Stimulated activated CD4-positive, alpha-beta T cell treated with anti-CD3 and anti-CD28 coated beads, TNF-alpha, amount 100 ng/mL, for 48 hours (primary cell): ENCODE measurements around the gene ZNF587.
"Not testable (repeated sequence)": the region's sequence is repeated elsewhere in the genome, so short reads cannot be mapped to it uniquely, and the experiment has no call there.

Source experiments
- DNase-seq, 3 donors: peaks; one replicate each; pipeline ENCODE4 v3.0.0-alpha.2; 2020; ENCODE audit warnings: low read depth in 3 of 3

The ZNF587 gene

GRCh38 chr19:57849666-57850473, at the start of gene ZNF587:
Gene ZNF587 (plus strand): TSS chr19:57849859. CDS start chr19:57850039, 180 bp downstream.
- peak; percentile 44 to 55 (median 50) for DNase-seq

DNA sequence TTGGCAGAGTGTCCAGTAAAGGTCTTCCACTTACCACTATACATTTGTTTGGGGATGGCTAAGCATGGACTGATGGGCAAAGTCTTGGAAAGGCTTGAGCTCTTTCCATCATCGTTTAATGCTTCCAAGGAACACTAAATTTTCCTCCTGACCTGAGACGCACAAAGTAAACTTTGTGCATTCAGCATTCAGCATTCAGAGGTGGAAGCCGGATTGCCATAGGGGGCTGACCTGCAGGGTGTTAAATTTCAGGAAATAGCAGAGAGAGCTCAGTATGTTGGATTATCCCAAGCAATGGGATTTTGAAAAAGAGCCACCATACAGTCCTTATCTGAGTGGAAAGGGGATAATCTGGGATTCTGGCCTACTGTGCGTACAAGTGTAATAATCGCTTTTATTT, 49.0 kb upstream of the ZNF587 start:
- no peak for DNase-seq

GRCh38 chr19:57802269-57802668, 47.4 kb upstream of the ZNF587 start:
- DNase-seq: no peak

- no peak for DNase-seq
These were observed 46.4 kb upstream of the ZNF587 start for GRCh38 chr19:57803265-57803593.

DNA sequence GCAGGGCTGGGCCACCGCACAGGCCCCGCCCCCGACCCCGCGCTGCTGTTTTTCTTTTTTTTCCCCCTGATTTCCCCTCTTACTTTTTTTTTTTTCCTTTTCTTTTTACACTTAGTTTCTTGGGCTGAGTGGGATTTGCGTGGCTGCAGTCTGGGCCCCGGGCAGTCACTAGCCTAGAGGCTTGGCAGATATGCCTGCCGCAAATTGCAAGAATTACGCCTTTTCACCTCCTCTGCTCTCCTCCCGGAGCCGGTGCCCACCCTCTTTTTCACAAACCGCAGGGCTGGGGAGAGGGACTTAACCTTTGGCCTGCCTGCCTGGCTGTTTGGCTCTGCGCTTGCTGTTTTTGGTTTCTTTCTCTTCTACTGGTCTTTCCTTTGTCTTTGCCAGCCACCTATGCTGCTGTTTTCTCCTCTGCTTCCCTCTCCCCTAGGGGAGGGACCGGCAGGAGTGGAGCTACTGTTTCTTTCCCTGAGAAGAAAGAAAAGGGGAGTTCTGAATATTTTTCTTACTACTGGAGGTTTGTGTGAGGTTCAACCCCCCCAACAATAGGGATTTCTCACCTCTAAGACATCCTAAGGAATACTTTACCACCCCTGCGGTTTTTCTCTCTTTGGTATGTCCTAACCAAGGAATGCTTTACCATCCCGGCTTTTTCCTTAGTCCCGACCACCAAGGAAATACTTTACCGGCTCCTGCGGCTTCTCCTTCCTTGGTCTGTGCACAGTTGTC, 45.9 kb upstream of the ZNF587 start:
- no peak for DNase-seq

DNA sequence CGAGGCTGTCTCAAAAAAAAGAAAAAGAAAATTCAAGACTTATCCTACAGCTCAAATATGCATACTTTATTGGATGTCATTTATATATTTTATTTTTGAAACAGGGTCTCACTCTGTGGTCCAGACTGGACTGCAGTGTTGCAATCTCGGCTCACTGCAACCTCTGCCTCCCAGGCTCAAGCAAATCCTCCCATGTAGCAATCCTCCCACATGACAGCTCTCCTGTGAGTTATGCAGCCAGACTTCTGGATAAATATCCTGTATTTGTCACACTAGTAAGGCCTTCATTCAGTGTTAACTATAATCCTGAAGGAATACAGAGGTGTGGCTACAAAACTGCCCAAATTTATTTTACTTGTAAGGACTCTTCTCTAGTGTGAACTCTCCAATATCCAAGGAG, 42.1 kb upstream of the ZNF587 start:
- DNase-seq: no peak

DNA sequence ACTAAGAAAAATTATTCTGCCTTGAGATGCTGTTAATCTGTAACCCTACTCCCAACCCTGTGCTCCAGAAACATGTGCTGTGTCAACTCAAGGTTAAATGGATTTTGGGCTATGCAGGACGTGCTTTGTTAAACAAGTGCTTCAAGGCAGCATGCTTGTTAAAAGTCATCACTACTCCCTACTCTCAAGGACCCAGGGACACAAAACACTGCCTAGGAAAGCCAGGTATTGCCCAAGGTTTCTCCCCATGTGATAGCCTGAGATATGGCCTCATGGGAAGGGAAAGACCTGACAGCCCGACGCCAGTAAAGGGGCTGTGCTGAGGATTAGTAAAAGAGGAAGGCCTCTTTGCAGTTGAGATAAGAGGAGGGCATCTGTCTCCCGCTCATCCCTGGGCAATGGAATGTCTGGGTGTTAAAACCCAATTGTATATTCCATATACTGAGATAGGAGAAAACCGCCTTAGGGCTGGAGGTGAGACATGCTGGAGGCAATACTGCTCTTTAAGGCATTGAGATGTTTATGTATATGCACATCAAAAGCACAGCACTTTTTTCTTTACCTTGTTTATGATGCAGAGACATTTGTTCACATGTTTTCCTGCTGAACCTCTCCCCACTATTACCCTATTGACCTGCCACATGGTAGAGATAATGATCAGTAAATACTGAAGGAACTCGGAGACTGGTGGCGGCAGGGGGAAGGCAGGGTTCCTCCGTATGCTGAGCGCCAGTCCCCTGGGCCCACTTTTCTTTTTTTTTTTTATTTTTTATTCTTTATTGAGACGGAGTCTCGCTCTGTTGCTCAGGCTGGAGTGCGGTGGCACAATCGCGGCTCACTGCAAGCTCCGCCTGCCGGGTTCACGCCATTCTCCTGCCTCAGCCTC, 39.0 kb upstream of the ZNF587 start:
- not testable (repeated sequence) for DNase-seq

GRCh38 chr19:57812226-57812625, 37.4 kb upstream of the ZNF587 start:
- no peak for DNase-seq

DNA sequence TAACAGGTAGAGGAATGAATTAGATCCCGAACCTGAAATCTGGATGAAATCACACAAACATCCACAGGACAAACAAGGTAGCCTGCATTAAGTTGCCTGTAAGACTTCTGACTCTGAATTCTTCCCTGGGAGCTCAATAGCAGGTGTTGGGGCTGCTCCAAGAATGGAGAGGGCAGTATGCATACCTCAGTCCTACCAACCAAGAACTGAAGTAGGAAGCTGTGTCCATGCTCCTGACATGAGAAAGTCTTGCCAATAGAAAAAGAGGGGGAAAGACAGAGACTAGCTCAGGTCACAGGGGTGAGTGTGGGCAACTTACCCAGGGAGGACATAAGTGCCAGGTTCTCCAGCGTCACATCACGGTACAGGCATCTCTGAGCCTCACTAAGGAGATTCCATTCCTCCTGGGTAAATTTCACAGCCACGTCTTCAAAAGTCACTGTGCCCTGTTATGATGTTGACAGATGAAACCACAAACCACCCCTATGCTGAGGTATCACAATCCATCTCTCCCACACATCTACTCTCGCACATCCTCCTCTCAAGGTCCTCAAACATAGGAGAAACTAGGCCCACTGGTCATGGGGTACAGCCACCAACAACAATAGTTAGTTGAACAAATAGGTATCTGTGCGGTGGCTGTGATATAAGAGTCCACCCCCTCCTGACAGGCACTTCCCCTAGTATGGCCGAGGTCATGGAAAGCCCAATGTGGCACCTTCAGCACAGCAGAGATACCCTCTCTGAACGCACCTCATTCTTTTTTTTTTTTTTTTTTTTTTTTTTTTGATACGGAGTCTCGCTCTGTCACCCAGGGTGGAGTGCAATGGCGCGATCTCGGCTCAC, 36.5 kb upstream of the ZNF587 start:
- DNase-seq: not testable (repeated sequence)

DNA sequence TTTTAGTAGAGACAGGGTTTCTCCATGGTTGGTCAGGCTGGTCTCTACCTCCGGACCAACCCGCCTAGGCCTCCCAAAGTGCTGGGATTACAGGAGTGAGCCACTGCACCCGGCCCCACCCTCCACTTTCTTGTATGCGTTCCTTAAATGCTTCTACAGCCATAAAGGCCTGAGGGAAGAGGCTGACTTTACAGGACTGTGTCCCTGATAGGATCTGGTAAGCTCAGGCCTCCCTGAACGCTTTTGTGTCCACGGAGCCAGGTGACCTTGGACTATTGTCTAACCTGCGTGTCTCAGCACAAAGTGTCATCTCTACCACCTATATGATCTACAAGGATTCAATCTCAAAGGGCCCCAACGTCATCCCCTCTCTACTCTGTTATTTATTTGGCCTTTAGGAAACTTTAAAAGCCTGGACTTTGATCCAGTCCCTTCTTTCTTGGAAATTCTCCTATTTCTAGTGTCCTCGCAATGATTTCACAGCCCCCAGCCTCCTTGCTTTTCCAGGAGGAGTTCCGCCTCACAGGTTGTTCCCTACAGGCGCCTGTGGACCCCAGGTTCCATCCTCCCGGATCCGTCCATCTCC, 35.6 kb upstream of the ZNF587 start:
- DNase-seq: no peak

- peak; percentile 53 to 61 (median 59) for DNase-seq
These were observed 35.0 kb upstream of the ZNF587 start, which contains the start of gene ZNF552 for GRCh38 chr19:57814505-57815246. Gene ZNF552 (minus strand): TSS chr19:57814913. CDS start chr19:57814743, 170 bp downstream.

DNA sequence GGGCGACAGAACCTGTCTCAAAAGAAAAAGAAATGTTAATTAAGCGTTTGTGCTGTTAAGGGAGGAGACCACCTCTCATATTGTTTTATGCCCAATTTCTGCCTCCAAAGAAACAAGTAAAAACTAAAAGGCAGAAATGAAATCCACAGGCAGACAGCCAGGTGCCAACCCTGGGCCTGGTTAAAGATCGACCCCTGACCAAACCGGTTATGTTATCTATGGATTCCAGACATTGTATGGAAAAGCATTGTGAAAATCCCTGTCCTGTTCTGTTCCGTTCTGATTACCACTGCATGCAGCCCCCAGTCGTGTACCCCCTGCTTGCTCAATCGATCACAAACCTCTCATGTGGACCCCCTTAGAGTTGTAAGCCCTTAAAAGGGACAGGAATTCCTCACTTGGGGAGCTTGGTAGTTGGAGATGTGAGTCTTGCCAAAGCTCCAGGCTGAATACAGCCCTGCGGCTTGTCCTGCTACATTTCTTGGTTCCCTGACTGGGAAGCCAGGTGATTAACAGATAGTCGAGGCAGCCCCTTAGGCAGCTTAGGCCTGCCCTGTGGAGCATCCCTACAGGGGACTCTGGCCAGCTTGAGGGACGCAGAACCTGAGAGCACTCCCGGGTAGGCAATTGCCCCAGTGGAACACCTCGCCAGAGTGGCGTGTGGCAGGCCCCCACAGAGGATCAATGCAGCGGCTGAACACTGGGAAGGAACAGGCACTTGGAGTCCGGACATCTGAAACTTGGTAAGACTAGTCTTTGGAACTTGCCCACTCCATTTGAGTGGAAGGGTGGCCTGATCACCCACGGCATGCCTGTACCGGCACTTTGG, 34.2 kb upstream of the ZNF587 start:
- no peak for DNase-seq

GRCh38 chr19:57816652-57817051, 33.0 kb upstream of the ZNF587 start:
- no peak for DNase-seq

- no peak for DNase-seq
These were observed 31.7 kb upstream of the ZNF587 start for GRCh38 chr19:57817976-57818375.

DNA sequence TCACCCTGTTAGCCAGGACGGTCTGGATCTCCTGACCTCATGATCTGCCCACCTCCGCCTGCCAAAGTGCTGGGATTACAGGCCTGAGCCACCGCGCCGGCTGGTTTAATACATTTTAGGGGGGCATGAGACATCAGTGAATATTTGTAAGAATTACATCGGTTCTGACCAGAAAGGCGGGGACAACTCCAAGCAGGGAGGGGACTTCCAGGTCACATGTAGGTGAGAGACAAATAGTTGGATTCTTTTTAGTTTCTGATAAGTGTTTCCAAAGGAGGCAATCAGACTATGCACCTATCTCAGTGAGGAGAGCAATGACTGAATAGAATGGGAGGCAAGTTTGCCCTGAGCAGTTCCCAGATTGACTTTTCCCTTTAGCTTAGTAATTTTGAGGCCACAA, 31.3 kb upstream of the ZNF587 start:
- no peak for DNase-seq

DNA sequence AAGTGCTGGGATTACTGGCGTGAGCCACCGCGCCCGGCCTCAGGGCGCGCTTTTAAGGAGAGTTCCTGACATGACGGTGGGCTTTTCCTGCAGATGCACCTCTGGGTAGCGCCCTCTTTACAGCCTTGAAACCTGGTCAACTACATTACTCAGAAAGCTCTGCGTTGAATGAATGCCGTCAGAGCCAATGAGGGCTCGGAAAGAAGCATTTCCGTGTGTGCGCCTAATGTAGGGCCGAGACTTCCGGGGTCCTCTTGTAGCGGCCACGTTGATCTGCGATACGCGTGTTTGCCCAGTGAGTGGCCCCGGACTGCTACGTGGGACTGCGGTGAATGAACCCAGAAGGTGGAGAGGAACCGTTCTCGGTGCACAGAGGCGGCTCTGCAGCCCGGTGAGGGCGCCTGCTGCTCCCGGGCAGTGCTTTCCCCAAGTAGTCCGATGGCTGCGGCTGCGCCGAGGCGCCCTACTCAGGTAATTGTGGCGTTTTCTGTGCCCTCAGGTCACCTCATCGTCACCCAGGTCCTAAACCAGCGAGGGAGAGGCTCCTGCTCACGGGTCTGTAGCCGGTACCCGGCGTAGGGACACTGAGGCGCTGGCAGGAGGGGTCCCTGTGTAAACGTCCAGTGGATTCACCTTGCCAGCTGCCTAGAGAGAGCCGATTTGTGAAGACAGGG, 30.0 kb upstream of the ZNF587 start:
- DNase-seq: peak; percentile 55 to 72 (median 55)

GRCh38 chr19:57820599-57820998, 29.1 kb upstream of the ZNF587 start:
- no peak for DNase-seq

DNA sequence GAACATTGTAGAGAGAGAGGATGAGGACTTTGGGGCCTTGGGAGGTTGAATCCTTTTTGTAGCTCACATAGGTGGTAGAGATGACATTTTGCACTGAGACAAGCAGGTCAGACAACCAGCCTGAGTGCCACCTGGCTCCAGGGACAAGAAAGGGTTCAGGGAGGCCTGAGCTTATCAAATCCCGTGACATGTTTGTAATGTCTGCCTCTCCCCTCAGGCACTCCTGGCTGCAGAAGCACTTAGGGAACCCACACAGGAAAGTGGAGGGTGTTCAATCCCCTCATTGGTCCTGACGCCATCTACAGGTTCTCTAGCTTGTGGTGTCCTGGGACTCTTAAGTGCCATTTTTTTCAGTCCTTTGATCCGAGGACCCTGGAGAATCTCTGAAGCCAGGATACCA, 28.6 kb upstream of the ZNF587 start:
- not testable (repeated sequence) for DNase-seq

DNA sequence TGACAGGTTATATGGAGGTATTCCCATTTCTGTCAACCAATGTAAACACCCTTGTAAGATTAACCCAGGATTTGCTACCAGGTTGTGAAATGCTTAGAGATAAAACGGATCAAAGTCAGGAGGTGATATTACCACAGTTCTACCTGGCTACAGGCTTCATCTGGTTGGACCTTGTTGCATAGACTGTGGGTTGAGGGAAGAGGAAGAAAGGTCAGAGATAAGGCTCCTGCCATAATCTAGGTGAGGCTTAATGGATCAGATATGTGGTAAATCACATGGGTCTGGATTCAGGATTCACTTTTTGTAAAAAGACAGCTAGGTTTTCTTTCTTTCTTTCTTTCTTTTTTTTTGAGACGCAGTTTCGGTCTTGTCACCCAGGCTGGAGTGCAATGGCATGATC, 28.2 kb upstream of the ZNF587 start:
- DNase-seq: not testable (repeated sequence)
